GM21528 (cell line): Measurements from ENCODE around the gene TMA7.
"Not testable (repeated sequence)": the region's sequence is repeated elsewhere in the genome, so short reads cannot be mapped to it uniquely, and the experiment has no call there.

Source experiments
- ATAC-seq: cut with Tn5 transposase; IDR thresholded peaks from one replicate; pipeline ENCODE4 v1.9.1; 2021; ENCODE audit warnings: mild to moderate bottlenecking, moderate library complexity; ENCODE audit not compliant: unreplicated experiment, low FRiP score

The TMA7 gene

DNA sequence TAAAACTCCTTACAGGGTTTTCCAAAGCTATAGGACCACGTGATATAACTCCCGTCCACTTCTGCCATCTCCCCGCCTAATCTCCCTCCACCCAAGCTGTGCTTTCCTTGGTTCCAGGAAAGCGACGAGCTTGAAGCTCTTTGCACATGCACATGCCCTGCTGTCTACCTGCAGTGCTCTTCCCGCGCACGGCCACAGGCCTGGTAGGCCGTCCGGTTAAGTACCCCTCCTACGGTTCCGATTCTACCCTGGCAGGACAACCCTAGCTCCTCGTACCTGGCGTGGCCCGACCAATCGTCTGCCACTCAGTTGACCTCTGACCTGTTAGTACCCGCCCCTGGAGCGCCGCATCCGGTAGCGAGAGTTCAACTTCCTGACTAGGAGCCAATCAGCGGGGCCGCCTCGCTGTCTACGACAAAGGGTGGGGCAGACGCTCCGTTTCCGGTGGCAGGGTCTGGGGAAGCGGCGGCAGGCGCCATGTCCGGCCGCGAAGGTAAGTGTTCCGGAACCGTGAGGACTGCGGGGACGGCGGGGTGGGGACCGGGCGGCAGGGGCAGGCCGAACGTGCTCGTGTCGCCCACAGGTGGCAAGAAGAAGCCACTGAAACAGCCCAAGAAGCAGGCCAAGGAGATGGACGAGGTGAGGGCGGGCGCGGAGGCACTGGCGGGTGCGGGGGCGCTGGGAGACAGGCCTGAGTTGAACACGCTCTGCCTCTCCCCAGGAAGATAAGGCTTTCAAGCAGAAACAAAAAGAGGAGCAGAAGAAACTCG, at the start of gene TMA7, which contains the start of gene CCDC51:
TMA7 (plus strand) TSS at position 438 of the 770 bp plus-strand sequence; CDS start at position 478, 40 bp downstream.
CCDC51 (minus strand) TSS at position 300 of the 770 bp plus-strand sequence. CDS start 4,991 bp downstream, outside the sequence.
- ATAC-seq: peak; percentile 91

DNA sequence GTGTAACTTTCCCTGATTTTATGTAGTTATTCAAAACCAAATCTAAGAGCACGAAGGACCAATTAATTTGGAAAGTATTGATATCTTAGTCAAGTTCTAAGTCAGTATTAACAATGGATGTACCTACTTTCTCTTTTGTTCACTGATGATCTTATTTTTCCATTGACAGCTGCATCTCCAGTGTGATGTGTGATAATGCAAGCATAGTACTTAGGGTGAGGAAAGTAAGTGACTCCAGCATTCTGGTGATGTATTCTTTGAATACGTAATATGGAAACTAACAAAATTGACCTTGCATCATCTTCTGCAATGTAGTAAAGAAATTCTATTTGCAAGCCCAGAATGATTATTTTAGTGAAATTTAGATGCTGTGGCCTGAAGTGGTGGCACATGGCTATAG, 45.7 kb upstream of the TMA7 start:
- no peak for ATAC-seq

DNA sequence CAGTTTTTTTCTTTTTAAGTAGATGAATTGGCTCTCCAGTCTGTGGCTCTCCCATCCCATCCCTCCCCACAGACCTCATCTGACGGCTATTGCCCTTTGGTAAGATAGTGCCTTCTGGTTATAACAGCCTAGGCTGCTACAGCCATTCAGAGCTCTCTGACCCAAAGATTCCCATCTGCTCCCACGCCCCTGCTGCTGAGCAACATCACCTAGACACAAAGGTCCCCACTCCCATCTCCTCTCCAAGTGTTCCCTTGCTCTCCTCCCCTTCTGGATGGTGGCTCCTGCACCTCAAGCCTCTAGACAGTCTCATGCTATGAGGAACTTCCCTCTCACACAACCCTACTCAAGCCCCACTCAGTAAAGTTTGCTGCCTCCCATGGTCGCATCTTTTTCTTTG, 44.3 kb upstream of the TMA7 start:
- ATAC-seq: no peak

DNA sequence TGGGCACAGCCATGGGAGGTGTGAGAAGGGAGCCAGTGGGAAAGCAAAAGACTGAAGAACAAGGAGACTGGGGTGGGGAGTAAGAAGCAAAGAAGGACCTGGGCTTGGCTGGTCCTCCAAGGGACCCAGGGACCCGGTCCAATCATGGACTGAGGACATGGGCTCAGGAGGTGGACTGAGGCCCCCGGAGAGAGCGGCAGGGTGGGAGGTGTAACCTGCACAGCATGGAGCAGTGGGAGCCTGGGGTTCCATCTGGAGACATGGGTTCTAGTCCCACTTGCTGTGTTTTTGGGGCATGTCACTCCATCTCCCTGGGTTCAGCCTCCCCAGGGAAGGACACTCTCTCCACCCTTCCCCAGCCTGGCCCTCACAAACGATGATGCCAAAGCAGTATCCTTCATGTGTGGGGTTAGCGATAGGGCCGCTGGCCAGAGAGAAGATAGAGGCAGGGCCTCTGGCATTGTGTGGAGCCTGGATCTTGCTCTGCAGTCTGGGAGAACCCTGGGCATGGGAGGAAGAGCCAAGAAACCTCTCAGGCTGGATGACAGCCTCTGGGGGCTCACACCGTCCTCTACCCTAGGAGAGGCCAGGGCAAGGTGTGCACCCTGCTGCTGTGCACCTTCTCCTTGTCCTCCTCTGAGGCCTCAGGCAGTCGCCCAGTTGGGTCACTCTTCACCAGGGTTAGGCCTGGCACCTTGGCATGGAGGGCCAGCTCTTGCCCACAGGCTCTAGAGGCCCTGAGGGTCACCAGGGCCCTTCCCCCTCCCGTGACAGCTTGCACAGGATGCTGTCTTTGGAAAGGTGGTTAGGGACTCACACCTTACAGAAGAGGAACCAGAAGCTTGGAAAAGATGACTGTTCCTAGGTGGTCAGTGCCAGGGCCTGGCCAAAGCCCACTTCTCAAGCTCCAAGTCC, 42.0 kb upstream of the TMA7 start:
- ATAC-seq: no peak

DNA sequence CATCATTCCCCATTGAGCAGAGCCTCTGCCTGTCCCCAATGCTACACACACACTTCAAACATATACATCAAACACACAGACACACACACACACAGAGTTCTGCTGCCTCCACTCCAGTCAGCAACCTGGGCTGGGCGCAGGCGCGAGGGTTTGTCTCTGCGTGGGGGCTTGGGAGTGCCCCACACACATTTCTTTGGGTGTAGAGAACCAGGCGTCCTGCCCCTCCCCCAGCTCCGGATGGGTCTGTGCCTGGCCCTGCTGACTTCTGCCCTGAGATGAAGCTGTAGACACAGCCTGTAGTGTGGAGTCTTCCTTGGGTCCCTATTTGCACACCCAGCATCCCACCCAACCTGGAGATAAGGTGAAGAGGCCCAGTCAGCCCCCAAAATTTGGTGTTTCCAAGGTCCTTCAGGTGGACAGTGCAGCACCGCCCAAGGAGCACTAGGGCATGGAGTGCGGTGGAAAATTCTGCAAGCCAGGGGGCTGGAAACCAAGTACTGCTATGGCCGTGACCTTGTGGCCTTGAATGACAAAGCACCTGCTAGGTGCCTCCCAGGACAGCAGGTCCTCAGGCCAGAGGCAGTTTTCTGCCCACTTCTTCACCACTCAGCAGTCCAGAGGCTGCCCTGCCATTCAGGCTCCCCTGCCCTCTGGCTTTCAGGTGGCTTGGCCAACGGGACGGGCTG, 41.2 kb upstream of the TMA7 start:
- no peak for ATAC-seq

DNA sequence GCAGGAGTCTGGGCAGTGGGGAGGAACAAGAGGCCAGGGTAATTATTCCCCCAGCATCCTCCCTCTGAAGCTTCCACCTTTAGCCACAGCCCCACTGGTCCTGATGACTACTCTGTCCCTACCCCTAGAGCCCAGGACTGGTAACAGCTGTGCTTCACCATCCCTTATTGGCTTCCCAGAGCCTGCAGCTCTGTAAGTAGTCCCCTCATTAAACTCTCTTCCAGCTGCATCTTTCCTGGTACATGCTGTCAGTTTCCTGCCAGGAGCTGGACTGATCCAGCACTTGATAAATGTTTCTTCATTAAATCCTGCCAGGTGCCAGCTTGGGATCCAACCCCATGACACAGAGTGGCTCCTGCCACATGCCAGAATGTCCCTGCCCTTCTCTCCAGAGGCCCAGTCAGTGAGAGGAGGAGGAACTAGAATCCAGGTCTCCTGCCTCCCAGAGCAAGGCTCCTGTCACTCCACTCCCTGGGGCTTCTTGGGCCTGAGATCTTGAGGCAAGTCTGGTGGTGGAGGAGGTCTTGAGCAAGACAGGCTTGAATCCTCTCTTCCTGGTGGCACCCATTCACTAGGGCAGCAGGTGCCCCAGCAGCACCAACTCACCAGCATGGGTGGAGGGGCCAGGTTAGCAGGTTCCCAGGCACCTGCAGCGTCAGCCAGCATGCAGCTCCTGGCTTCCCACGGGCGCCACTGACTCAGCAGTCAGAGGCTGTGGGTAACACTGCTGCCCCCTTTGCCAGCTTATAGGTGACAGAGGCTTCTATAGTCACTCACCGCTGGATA, 40.5 kb upstream of the TMA7 start:
- no peak for ATAC-seq

DNA sequence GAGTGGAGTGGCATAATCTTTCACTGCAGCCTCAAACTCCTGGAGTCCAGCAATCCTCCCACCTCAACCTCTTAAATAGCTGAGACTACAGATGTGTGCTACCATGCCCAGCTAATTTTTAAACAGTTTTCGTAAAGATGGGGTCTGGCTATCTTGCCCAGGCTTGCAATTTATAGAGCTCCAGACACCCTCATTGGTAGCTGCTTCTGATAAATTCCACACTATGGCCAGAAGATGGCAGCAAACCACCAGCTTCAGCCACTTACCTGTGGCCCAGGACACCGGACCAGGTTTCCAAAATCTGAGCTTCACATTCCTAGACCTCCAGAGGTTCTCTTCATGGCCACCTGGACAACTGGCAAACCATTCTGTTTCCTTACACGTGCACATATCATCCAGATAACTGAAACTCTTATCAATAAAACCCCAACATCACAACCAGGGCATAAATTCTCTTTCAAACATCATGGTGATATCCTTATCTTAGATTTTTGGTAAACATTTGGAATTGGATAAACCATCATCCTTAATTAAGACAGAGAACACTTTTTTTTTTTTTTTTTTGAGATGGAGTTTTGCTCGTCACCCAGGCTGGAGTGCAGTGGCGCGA, 39.1 kb upstream of the TMA7 start:
- no peak for ATAC-seq

DNA sequence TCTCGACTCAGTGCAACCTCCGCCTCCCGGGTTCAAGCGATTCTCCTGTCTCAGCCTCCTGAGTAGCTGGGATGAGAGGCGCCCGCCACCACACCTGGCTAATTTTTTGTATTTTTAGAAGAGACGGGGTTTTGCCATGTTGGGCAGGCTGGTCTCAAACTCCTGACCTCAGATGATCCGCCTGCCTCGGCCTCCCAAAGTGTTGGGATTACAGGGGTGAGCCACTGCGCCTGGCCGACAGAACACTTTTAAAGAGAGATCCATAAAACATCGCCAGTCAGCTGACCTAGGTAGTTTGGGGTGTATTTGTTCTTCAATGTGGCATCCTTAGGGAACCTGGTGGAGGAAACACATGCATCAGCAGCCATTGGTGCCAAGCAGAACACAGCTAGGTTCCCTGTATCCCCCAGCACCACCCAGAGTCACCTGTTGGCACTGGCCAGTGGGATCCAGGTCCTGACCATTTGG, 38.6 kb upstream of the TMA7 start:
- ATAC-seq: not testable (repeated sequence)

DNA sequence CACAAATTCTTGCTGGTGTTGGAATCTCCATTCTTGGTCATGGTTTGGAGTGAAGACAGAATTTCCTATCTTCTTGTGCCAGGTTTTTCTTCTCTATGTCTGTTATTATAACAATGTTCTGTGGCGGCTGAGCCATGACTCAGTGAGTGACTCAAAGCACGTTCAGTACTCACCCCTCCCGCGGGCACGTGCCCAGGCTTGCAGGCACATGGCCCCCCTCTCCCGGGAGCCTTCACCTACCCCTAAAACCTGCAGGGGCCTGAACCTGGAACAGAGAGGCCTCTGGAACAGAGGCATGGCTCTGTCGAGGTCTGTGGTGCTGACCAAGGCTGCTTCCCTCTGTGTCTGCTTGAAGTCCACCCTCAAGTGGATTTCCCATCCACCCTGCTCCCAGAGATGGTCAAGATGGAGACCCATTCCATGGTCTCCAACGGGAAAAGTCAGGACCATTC, 37.8 kb upstream of the TMA7 start:
- no peak for ATAC-seq

DNA sequence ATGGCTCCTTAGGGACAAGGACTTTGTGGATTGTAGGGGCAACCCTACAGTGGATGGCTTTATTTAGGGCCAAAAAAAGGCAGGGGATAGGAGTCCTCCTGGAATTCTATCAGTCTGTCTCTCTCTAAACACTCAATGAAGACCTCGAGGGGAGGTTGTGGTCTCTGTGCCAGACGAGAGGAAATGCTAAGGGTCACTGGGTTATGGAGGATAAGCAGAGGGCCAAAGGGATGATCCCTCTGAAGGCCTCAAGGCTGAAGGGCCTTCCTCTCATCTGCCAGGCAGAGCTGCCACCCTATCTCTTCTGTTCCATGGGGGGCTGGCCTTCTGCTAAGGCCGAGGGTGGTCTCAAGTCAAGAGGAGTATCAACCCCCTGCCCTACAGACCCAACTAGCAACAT, 37.1 kb upstream of the TMA7 start:
- ATAC-seq: no peak

DNA sequence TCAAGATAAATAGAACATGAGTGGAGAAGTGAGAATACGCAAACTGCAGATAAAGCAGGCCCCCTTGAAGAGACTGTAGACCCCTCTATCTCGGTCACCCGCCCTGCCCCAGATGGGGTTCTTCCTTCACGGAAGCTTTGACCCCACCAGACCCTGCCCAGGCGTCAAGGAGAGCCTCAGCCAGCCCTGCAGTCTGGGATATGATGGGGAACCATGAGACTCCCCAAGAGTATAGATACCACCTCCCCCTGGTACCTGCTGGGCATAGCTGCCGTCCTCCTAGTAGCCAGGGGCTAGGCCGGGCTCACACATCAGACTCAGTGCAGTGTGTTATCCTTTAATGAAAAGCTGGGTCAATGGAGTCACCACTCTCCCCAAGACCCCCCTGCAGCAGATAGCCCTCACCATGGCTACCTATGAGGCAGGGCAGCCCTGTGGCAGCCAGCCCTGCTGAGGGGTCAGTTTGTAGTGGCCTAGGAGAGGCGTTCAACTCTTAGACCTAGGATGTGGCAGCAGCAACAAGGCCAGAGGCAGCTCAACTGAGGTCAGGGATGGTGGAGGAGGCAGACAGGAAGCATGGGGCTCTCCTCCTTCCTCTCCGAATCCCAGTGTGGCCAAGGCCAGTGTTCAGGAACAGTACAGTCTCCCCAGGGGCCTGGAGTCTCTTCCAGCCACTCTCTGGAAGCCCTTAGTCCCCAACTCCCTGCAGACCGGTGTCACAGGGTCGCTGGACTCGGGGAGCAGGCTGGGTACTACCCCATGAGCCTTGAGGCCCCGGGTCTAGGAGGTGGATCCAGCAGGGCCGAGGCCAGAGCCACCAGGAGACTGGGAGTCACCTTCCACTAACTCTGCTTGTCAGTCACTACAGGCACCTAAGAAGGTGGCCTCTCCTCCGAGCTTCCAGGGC, 36.3 kb upstream of the TMA7 start:
- ATAC-seq: no peak

DNA sequence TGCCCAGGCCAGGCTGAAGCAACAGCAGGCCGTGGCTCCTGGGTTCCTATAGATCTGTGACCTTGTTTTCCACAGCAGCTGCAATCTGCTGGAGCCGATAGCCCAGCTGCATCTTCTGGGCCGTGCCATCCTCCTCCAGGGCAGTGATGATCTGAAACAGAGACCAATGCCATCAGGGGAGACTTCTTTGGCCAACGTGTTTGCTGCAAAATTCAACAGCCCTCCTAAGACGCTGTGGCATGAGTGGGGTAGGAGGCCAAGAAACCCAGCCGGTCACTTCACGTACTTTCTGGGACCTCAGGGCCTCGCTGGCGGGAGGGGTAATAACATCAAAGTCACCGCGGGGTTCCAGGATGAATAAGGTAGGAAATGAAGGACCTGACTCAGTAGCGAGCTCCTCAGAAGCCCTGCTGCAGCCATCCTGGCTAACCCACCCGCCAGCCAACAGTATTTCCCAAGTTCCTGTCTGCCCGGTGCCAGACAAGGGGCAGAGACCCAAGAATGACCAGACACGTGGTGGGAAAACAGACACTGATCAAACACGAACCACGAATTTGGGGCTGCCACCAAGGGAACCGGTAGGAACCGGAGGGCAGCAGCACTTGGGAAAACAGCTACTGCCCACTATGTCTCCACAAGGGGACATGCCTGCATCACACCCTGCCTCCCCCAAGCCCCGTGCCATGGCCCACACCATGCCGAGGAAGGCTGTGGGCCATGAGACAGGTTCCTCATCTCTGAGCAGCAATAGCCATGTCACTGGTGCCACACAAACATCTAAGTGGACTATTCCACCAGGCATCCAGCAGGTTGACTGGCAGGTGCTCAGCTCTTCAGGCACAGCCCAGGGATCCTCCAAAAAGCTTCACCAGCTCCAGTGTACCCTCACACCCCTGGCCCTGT, 35.4 kb upstream of the TMA7 start:
- no peak for ATAC-seq

DNA sequence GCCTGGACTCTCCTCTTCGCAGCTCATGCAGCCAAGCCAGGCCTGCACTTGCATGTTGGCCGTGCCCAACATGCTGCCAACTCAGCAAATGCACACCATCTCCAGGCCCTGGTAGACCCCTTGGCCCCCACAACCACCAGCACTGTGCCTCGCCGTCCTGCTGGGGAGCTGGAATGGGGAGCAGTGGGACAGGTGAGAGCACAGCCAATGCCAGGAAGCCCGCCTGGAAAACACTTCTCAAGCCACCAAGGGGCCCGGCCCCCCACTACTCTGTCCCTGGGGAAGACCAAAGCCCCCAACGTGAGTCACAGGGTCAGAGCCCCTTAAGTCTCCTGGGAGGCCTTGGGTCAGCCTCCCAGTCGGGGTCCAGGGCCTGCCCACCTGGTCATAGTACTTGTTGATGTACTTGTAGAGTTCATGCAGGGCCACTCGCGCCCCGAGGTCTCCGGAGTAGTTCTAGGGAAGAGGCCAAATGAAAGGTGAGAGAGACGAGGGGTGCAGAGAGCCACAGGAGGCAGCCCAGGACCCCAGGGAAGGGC, 34.6 kb upstream of the TMA7 start:
- no peak for ATAC-seq

DNA sequence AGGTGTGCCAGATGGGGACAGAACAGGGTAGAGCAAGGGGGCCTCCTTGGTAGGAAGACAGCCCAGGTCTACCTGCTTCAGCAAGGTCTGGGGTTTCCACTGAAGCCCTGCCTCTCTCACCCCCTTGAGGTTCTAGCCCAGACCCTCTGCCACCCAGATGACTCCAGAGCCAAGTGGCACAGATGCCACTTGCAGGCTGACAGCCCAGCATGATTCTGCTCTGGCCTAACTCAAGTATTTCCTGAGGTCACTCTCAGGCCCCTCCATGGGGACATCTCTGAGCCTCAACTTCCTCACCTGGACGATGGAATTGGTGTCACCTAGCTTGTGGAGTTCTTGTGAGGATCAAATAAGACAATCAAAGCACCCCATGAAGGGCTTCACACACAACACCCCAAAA, 34.1 kb upstream of the TMA7 start:
- no peak for ATAC-seq

DNA sequence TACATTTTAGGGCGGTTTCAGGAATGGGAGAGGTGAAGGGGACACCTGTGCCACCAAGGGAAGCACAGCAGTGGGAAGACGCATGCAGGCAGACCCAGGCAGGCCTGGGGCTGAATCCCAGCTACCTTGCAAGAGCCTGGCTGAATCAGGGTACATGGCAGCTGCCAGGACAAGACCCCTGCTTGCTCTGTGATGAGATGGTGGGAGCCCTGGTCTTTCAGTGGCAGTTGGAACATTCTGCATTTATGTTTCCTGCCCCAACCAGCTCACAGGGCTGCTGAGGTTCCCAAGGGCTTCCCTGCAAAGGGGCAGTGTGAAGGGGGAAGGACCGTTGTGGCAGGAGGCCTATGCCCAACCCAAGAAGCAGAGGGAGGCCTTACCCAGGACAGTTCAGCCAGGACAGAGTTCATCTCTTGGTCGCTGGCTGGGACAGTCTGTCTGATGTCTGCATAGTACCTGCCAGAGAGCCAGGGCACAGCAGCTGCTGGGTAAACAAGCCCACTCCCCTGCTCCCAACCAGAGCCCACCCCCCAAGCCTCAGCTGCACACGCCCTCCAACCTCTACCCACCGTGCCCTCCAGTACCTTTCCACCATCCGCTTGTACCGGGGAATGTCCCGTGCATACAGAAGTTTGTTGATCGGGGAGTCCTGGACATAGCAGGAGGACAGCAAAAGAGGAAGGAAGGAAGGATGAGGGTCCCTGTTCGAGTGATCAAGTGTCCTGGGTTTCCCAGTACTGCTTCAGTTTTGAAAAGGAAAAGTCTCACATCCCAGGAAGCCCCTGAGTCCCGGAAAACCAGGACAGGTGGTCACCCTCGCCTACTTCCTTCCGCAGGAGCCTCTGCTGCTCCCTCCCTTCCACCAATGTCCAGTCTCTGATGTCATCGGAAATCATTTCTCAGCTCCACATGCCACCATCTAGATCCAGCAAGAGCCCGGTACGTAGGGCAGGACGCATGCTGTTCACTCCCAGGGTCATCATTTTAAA, 33.3 kb upstream of the TMA7 start:
- no peak for ATAC-seq

DNA sequence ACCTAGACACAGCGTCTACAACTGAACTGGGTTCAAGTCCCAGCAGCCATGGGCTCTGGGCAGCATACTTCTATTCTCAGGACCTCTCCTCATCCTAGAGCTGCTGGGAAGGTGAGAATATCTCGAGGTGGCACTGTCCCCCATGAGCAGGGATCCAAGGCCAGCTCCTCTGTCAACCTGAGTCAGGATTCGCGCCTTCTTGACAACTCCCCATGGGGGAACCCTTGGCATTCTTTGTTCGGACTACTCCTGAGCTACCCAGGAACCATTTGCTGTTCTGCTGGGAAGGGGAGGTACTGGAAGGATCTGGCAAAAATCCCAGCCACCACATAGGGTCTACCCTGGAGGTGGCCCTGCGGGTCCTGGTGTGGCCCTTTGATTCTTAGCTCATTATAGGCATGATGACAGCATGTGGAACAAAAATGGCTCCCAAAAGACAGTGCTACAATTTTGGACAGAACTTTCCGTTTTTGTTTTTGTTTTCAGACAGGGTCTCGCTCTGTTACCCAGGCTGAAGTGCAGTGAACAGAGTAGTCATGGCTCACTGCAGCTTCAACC, 32.4 kb upstream of the TMA7 start:
- no peak for ATAC-seq
